Muscle layer of duodenum (tissue), 2 donors: ENCODE results near the gene NPAS3.

ENCODE experiments used
- H3K27ac ChIP-seq: one replicate; pipeline ENCODE4 v1.7.0; 2013; ENCODE audit warnings: mild to moderate bottlenecking, low read length
- H3K27me3 ChIP-seq: one replicate; pipeline ENCODE4 v1.7.0; 2013; ENCODE audit warnings: low read depth, mild to moderate bottlenecking, control low read depth, low read length
- H3K36me3 ChIP-seq, 2 donors: one replicate each; pipeline ENCODE4 v1.7.0; 2013; ENCODE audit warnings: low read length in 2 of 2, control low read depth in 1 of 2, mild to moderate bottlenecking in 1 of 2; ENCODE audit not compliant: insufficient read depth in 2 of 2, control insufficient read depth in 1 of 2
- H3K4me1 ChIP-seq, 2 donors: one replicate each; pipeline ENCODE4 v1.7.0; 2013; ENCODE audit warnings: low read length in 2 of 2, mild to moderate bottlenecking in 2 of 2, control low read depth in 1 of 2, moderate library complexity in 1 of 2; ENCODE audit not compliant: insufficient read depth in 2 of 2, control insufficient read depth in 1 of 2
- H3K4me3 ChIP-seq, 2 donors: one replicate each; pipeline ENCODE4 v1.7.0; 2013; ENCODE audit warnings: low read length in 2 of 2, low read depth in 1 of 2, mild to moderate bottlenecking in 1 of 2
- H3K9me3 ChIP-seq, 2 donors: one replicate each; pipeline ENCODE4 v1.7.0; 2013; ENCODE audit warnings: low read length in 2 of 2, control low read depth in 1 of 2, mild to moderate bottlenecking in 1 of 2; ENCODE audit not compliant: control insufficient read depth in 1 of 2
- donor health status: healthy.

The NPAS3 gene

GRCh38 chr14:33307691-33308251, 369.1 kb downstream of the NPAS3 start:
- H3K9me3 ChIP-seq: no peaks in the 10 kb centered on the region
- H3K27ac ChIP-seq: no peak overlapping the region
- H3K4me1 ChIP-seq: no peaks in the 10 kb centered on the region
- no peaks in the 10 kb centered on the region for H3K27me3 ChIP-seq
- peak overlapping the region in 1 of 2 donors; percentile 4 for H3K4me3 ChIP-seq
- no peaks in the 10 kb centered on the region for H3K36me3 ChIP-seq

GRCh38 chr14:33309106-33309505, 370.4 kb downstream of the NPAS3 start:
- Histone ChIP-seq H3K27me3 (no peaks in the 10 kb centered on the region), H3K9me3 (no peaks in the 10 kb centered on the region), H3K4me1 (no peaks in the 10 kb centered on the region), H3K36me3 (no peaks in the 10 kb centered on the region), H3K27ac (no peak overlapping the region), H3K4me3 (no peak overlapping the region)

GRCh38 chr14:33315217-33315616, 376.5 kb downstream of the NPAS3 start:
- Histone ChIP-seq H3K36me3 (no peaks in the 10 kb centered on the region), H3K4me1 (no peaks in the 10 kb centered on the region), H3K27me3 (no peaks in the 10 kb centered on the region), H3K4me3 (no peak overlapping the region), H3K27ac (no peak overlapping the region), H3K9me3 (no peaks in the 10 kb centered on the region)

- no peaks in the 10 kb centered on the region for H3K36me3 ChIP-seq
- H3K27me3 ChIP-seq: no peaks in the 10 kb centered on the region
- no peaks in the 10 kb centered on the region for H3K4me1 ChIP-seq
- H3K9me3 ChIP-seq: no peaks in the 10 kb centered on the region
- no peak overlapping the region for H3K4me3 ChIP-seq
- no peak overlapping the region for H3K27ac ChIP-seq
Observed at GRCh38 chr14:33315721-33316120, 377.0 kb downstream of the NPAS3 start.

GRCh38 chr14:33317675-33318074, 379.0 kb downstream of the NPAS3 start:
- Histone ChIP-seq H3K27ac (no peak overlapping the region), H3K36me3 (no peaks in the 10 kb centered on the region), H3K4me1 (no peaks in the 10 kb centered on the region), H3K27me3 (no peaks in the 10 kb centered on the region), H3K4me3 (no peak overlapping the region), H3K9me3 (no peaks in the 10 kb centered on the region)

GRCh38 chr14:33323979-33324378, 385.3 kb downstream of the NPAS3 start:
- Histone ChIP-seq H3K27me3 (no peaks in the 10 kb centered on the region), H3K4me1 (no peaks in the 10 kb centered on the region), H3K27ac (no peak overlapping the region), H3K4me3 (no peak overlapping the region), H3K9me3 (no peaks in the 10 kb centered on the region), H3K36me3 (no peaks in the 10 kb centered on the region)

GRCh38 chr14:33331176-33331949, 392.7 kb downstream of the NPAS3 start:
- Histone ChIP-seq H3K27me3 (no peaks in the 10 kb centered on the region), H3K9me3 (peaks cover 0 to 3% of the 10 kb centered on the region in 2 donors), H3K27ac (no peak overlapping the region), H3K4me3 (no peak overlapping the region), H3K36me3 (no peaks in the 10 kb centered on the region), H3K4me1 (no peaks in the 10 kb centered on the region)

GRCh38 chr14:33332497-33332896, 393.8 kb downstream of the NPAS3 start:
- Histone ChIP-seq H3K4me3 (no peak overlapping the region), H3K27me3 (no peaks in the 10 kb centered on the region), H3K36me3 (no peaks in the 10 kb centered on the region), H3K4me1 (no peaks in the 10 kb centered on the region), H3K27ac (no peak overlapping the region), H3K9me3 (peaks cover 0 to 10% of the 10 kb centered on the region in 2 donors)

- Histone ChIP-seq H3K27ac (no peak overlapping the region), H3K9me3 (peaks cover 0 to 13% of the 10 kb centered on the region in 2 donors), H3K4me1 (no peaks in the 10 kb centered on the region), H3K4me3 (no peak overlapping the region), H3K36me3 (no peaks in the 10 kb centered on the region), H3K27me3 (no peaks in the 10 kb centered on the region)
Observed at GRCh38 chr14:33335366-33335765, 396.7 kb downstream of the NPAS3 start.

GRCh38 chr14:33342299-33342974, 403.8 kb downstream of the NPAS3 start:
- no peak overlapping the region for H3K4me3 ChIP-seq
- no peaks in the 10 kb centered on the region for H3K36me3 ChIP-seq
- H3K27me3 ChIP-seq: no peaks in the 10 kb centered on the region
- no peaks in the 10 kb centered on the region for H3K4me1 ChIP-seq
- H3K27ac ChIP-seq: no peak overlapping the region
- H3K9me3 ChIP-seq: peaks cover 0 to 3% of the 10 kb centered on the region in 2 donors

GRCh38 chr14:33343016-33343415, 404.3 kb downstream of the NPAS3 start:
- H3K36me3 ChIP-seq: no peaks in the 10 kb centered on the region
- H3K27me3 ChIP-seq: no peaks in the 10 kb centered on the region
- no peaks in the 10 kb centered on the region for H3K4me1 ChIP-seq
- H3K27ac ChIP-seq: no peak overlapping the region
- H3K4me3 ChIP-seq: no peak overlapping the region
- peaks cover 0 to 3% of the 10 kb centered on the region in 2 donors for H3K9me3 ChIP-seq
